Activated CD8-positive, alpha-beta memory T cell treated with anti-CD3 and anti-CD28 coated beads for 48 hours (primary cell): ENCODE measurements around the gene RAB7A.
"Not testable (repeated sequence)": the region's sequence is repeated elsewhere in the genome, so short reads cannot be mapped to it uniquely, and the experiment has no call there.

ENCODE experiments used
- DNase-seq, 3 experiments: peaks; one replicate each; pipeline ENCODE4 v3.0.0-alpha.2; 2020; ENCODE audit warnings: low read depth in 2 of 3, low spot score in 2 of 3

Gene RAB7A

GRCh38 chr3:128815318-128816064 lies 89.5 kb downstream of the RAB7A start:
- DNase-seq = no peak

GRCh38 chr3:128818186-128818787 lies 92.3 kb downstream of the RAB7A start:
- no peak for DNase-seq

DNA sequence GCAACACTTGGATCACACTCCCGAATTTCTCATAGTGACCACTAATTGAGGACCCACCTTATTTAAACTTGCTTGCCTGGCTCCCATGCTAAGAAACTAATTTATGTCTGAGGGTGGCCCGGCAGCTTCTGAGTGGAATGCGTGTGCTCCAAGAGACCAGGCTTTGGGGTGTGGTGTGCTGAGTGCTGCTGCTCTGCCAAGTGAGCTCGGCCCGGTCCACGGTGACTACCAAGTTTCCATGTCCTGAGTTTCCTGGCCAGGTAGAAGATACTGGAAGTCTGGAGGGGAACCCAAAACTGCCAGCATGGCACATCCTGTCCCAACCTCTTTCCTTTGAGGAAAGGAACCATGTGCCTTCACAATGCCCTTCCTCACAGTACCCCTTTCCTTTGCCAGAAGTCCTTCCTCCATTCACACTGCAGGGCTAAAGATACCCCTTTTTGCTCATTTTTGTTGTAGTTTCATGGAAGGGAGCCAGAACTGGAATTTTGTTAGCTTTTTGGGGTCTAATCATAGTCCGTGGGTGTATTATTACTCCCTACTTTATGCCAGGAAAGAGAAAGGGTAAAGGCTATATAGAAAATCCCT lies 94.4 kb downstream of the RAB7A start:
- DNase-seq = no peak

DNA sequence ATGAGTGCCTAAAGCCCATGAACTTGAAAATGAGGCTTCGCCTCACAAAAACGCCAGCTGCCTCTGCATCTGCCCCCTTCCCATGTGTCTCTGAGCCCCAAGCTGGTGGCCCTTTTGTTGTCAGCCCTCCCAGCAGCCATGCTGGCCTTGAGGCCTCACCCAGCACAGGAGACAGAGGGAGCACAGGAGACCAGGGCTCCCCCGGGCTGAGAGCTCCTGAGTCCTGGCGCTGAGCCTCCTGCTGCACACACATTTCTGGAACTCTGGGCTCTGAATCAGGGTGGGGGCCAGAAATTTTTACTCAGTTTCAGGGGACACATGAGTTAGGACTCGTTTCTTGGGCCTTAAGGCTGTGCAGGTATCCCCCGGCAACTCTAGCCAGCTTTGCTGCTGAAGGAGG lies 97.0 kb downstream of the RAB7A start:
- no peak for DNase-seq

GRCh38 chr3:128823631-128824030 lies 97.6 kb downstream of the RAB7A start:
- no peak for DNase-seq

DNA sequence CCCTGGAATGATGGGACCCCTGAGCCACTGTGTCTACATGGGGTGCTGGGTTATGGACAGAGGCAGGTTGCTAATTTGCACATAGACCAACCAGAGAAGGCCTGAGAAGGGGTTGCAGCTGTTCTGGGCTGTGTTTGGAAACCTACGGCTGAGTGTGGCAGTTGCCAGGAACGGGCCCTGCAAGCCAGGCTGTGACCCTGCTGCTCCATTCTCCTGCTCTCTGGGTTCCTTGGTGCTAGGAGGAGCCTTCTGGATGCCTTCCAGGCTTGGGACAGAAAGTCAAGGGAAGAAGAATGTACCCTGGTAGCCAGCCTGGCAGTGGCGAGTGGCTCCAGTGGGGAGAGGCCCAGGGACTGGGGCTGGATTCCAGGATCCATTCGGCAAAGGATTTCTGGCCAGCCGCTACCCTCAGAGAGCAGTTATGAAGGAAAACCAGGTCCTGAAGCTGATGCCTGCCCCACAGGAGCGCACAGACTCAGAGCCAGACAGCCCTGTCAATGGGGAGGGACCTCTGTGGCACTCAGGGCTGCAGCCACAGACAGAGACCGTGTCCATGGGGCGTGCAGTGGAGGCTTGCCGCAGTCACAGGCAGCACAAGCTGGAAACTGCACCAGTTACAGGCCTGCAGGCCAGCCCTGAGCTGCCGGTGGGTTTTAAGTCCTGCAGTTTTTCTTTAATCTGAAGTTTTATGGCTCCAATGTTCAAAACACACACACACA lies 98.3 kb downstream of the RAB7A start:
- DNase-seq = no peak

DNA sequence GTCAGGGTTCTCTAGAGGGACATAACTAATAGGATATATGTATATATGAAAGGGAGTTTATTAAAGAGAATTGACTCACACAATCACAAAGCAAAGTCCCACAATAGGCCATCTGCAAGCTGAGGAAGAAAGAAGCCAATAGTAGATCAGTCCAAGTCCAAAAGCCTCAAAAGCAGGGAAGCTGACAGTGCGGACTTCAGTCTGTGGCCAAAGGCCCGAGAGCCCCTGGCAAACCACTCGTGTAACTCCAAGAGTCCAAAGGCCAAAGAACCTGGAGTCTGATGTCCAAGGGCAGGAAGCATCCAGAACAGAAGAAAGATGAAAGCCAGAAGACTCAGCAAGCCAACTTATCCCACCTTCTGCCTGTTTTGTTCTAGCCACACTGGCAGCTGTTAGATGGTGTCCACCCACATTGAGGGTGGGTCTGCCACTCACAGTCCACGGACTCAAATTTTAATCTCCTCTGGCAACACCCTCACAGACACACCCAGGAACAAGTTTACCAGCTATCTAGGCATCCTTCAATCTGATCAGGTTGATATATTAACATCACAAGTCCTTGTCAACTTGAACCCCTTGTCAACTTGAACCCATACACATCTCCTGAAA lies 99.2 kb downstream of the RAB7A start:
- DNase-seq = no peak

GRCh38 chr3:128829087-128829486 lies 103.1 kb downstream of the RAB7A start:
- DNase-seq = not testable (repeated sequence)

- DNase-seq = not testable (repeated sequence)
Measured at GRCh38 chr3:128829925-128830625, 104.1 kb downstream of the RAB7A start.

- DNase-seq = not testable (repeated sequence)
Measured at GRCh38 chr3:128830762-128831161, 104.8 kb downstream of the RAB7A start.

- DNase-seq = not testable (repeated sequence)
Measured at GRCh38 chr3:128832979-128833378, 107.0 kb downstream of the RAB7A start.

DNA sequence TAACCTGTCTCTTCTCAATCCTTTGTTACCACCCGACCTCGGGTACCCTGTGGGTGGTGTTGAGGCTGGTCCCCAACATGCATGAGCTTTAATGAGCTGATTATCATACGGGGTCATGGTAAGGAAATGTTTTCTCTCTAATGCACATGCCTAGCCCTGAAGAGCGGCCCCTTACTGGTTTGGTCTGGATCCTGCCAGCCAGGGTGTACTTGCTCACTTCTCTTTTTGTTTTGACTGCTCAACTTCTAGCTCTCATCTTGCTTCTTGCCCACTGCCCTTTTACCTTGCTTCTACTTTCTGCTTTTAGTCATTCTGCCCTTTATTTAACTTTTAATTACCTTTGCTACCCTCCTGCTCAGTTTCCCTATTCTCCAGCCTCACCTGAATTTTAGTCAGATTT lies 109.1 kb downstream of the RAB7A start:
- no peak for DNase-seq

DNA sequence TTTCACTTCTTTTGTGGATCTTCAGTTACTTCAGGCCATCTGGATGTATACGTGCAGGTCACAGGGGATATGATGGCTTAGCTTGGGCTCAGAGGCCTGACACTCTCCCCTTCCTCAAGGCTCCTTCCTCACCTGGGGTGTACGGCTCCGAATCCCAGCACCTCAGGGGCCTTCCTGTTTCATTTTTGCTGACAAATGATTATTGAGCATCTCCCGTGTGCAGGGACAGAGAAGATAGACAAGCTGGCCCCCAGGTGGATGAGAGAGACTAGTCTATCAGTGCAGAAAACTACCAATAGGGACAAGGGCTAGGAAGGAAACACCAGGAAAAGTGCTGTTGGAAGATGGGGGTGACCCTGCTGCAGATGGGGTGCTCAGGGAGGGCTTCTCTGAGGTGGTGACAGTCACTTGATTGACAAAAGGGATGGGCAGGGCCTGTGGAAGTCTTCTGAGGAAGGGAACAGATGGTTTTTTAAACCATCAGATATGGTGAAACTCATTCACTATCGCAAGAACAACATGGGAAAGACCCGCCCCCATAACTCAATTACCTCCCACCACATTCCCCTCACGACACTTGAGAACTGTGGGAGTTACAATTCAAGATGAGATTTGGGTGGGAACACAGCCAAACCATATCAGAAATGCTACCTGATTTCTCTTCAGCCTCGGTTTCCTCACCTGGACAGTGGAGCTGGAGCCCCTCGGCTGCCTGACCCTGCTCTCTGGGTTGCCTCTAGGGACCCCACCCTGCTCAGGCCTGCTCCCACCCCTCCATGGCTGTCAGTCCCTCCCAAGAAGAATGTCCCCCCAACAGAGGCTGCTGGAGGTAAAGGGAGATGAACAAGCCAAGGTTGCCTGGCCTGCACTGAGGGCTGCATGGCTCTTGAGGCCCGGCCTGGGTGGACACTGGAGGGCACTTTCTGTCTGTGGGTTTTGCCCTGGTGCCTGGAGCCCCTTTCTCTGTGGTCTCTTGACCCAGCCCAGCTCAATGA lies 116.2 kb downstream of the RAB7A start:
- DNase-seq = no peak

GRCh38 chr3:128844502-128844901 lies 118.5 kb downstream of the RAB7A start:
- DNase-seq = no peak

DNA sequence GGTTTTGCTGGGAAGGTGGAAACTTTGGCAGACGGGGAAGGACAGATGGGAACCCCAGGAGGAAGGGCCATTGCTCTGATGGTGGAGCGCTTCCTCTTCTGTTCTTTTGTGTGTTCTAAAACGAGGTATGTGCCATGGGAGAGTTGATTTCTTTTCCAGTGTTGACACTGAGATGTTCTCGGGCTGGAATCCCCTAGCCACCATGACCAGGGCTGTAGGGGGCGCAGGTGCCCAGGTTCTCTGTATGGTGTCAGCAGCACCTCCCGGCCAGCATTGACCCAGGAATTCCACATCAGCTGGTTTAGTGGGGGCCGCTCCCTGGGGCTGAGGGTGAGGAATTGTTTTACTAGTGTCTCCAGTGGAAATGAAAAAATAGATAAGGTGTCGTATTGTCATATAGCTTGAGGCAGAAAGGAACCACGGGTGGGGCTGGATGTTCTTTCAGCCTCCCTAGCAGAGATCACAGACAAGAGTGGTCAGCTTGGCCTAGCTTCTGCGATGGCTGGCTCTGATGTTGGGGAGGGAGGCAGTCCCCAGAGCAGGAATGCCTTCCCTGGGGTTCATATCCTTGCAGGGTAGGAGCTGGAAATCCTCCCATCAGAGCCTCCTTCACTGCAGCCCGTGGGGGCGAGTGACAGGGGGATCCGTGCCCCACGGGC lies 119.3 kb downstream of the RAB7A start:
- DNase-seq = no peak

GRCh38 chr3:128845778-128846485 lies 119.9 kb downstream of the RAB7A start:
- DNase-seq = peak; percentile 68 to 83 (median 74)

- no peak for DNase-seq
Measured at GRCh38 chr3:128846486-128846891, 120.5 kb downstream of the RAB7A start.

DNA sequence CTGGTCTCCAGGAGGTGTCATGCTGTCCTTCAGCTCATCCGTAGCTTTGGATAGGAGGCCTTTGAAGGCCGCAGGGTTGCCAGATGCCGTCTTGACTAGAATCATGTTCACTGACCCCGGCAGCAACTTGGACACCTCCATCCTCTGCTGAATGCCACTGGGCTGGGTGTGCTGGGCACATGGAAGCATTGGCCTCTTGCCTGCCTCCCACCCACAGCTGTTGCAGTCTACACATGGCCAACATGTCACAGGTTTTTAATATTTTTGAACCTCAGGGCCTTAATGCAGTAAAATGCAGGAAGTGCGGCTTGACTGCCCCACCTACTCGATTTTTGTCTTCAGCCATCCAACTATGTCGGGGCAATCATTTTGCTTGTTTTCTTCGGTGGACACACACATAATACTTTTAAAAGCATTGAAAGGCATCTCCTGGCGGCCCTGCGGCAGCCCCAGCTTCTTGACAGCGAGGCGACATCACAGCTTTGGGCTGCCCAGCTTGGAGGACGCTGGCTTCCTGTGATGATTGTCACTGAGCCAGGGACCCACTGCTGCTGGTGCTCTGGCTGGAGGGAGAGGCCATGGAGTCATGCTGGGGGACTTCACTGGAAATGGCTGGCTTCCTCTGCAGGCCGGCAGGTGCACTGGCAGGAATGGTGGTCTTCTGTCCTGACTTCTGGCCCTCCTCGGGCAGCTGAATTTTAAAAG lies 121.8 kb downstream of the RAB7A start:
- no peak for DNase-seq
